B cell (primary cell): ENCODE results near the gene IL17REL. TPM values are rescaled to one million over a fixed set of nuclear protein-coding genes. Genes with fewer than 3 reads are reported as not detected.

Experiments
- ATAC-seq: fragments of 200-7000 bp; cut with Tn5 transposase; one replicate; pipeline ENCODE4 v1.10.0; 2021; ENCODE audit warnings: low read depth, mild to moderate bottlenecking, moderate number of reproducible peaks, moderate library complexity
- CTCF ChIA-PET: fragments of 350-600 bp; sonication (Branson Sonifier 250); formaldehyde crosslinking; loops from one replicate; lab custom pipeline; 2021; ENCODE audit warnings: antibody characterized with exemption, inconsistent platforms; lab: Charles Lee
- POLR2A ChIA-PET: fragments of 350-600 bp; sonication (Branson Sonifier 250); formaldehyde crosslinking; loops from one replicate; lab custom pipeline; 2021; ENCODE audit warnings: antibody characterized with exemption; lab: Charles Lee
- DNase-seq: peaks from one replicate; pipeline ENCODE4 v3.0.0; 2013
- H2AFZ ChIP-seq: 2 replicates; pipeline ENCODE4 v1.6.1; 2012; ENCODE audit warnings: mild to moderate bottlenecking, low read depth, low read length; ENCODE audit not compliant: insufficient read depth, poor library complexity, severe bottlenecking
- H3K27ac ChIP-seq, 2 donors: 1 replicate in 1 of 2; 2 replicates in 1 of 2; pipeline ENCODE4 v1.5.1; 2012 to 2013; ENCODE audit warnings: low read length in 2 of 2, mild to moderate bottlenecking in 2 of 2, moderate library complexity in 1 of 2
- H3K27me3 ChIP-seq, 4 experiments: fragments of 200-600 bp in 1 of 4; sonication (generic) in 1 of 4; replicated peaks in 1 of 4; 1 replicate in 2 of 4; 2 replicates in 2 of 4; pipeline versions ENCODE4 v1.6.1 to v1.7.0; 2013 to 2016; ENCODE audit warnings: low read length in 3 of 4, mild to moderate bottlenecking in 2 of 4, mixed read lengths in 1 of 4, moderate library complexity in 1 of 4; ENCODE audit not compliant: insufficient read depth in 4 of 4, control insufficient read depth in 3 of 4; ENCODE audit errors: control extremely low read depth in 1 of 4
- H3K36me3 ChIP-seq, 2 experiments: replicated peaks in 1 of 2; 1 replicate in 1 of 2; 2 replicates in 1 of 2; pipeline versions ENCODE4 v1.6.1 to v1.7.1; 2013; ENCODE audit warnings: low read length in 1 of 2; ENCODE audit not compliant: insufficient read depth in 2 of 2, control insufficient read depth in 1 of 2; ENCODE audit errors: control extremely low read depth in 1 of 2, extremely low read depth in 1 of 2
- H3K4me1 ChIP-seq, 2 donors: fragments of 200-600 bp in 1 of 2; sonication (generic) in 1 of 2; 1 replicate in 1 of 2; 2 replicates in 1 of 2; pipeline versions ENCODE4 v1.5.1 to v1.6.1; 2013 to 2017; ENCODE audit warnings: low read length in 2 of 2; ENCODE audit not compliant: control insufficient read depth in 2 of 2, insufficient read depth in 2 of 2
- H3K4me2 ChIP-seq: replicated peaks from 2 replicates; pipeline ENCODE3; 2012; ENCODE audit warnings: mild to moderate bottlenecking, low read depth, low read length; ENCODE audit not compliant: poor library complexity, severe bottlenecking
- H3K4me3 ChIP-seq, 5 experiments: fragments of 200-600 bp in 1 of 5; sonication (generic) in 1 of 5; 1 replicate in 3 of 5; 2 replicates in 2 of 5; pipeline versions ENCODE4 v1.5.1 to v1.7.0; 2011 to 2016; ENCODE audit warnings: low read length in 4 of 5, mild to moderate bottlenecking in 4 of 5, low read depth in 2 of 5, control low read depth in 1 of 5, moderate library complexity in 1 of 5; ENCODE audit not compliant: insufficient read depth in 1 of 5; ENCODE audit errors: control extremely low read depth in 1 of 5, extremely low read depth in 1 of 5
- H3K79me2 ChIP-seq: fragments of 200-600 bp; sonication (generic); one replicate; pipeline ENCODE4 v1.6.0; 2016; ENCODE audit warnings: low read length; ENCODE audit not compliant: control insufficient read depth, insufficient read depth
- H3K9ac ChIP-seq: fragments of 200-600 bp; sonication (generic); 2 replicates; pipeline ENCODE4 v1.6.1; 2017; ENCODE audit warnings: mild to moderate bottlenecking, low read length, moderate library complexity
- H3K9me3 ChIP-seq, 3 donors: one replicate each; pipeline versions ENCODE4 v1.6.1 to v1.7.1; 2013; ENCODE audit warnings: low read length in 2 of 3; ENCODE audit not compliant: control insufficient read depth in 2 of 3, insufficient read depth in 1 of 3; ENCODE audit errors: control extremely low read depth in 1 of 3
- H4K20me1 ChIP-seq: 2 replicates; pipeline ENCODE4 v1.6.0; 2012; ENCODE audit warnings: mild to moderate bottlenecking, low read length; ENCODE audit not compliant: insufficient read depth, control insufficient read depth, poor library complexity, severe bottlenecking
- H3K27ac Mint-ChIP-seq: one replicate; pipeline ENCODE4 v1.8.0; 2021; ENCODE audit warnings: mixed read lengths
- H3K27me3 Mint-ChIP-seq: one replicate; pipeline ENCODE4 v1.8.0; 2021; ENCODE audit warnings: mixed read lengths
- H3K4me1 Mint-ChIP-seq: one replicate; pipeline ENCODE4 v1.8.0; 2021; ENCODE audit warnings: mixed read lengths
- H3K4me3 Mint-ChIP-seq: one replicate; pipeline ENCODE4 v1.8.0; 2021; ENCODE audit warnings: mixed read lengths
- H3K9me3 Mint-ChIP-seq: one replicate; pipeline ENCODE4 v1.8.0; 2022; ENCODE audit warnings: mixed read lengths; ENCODE audit not compliant: insufficient read depth
- EZH2 ChIP-seq: IDR thresholded peaks from 2 replicates; pipeline ENCODE4 v1.6.1; 2012; ENCODE audit warnings: borderline replicate concordance, low read depth, mild to moderate bottlenecking, moderate library complexity, low read length; ENCODE audit not compliant: insufficient read depth, poor library complexity, severe bottlenecking
- WGBS: methylation state at CpG from one replicate; pipeline ENCODE4 v1.1.5; 2013; ENCODE audit warnings: missing lambda C conversion rate; ENCODE audit not compliant: insufficient coverage; 5-methylcytosine and 5-hydroxymethylcytosine counted together
- intact Hi-C: fragments of 100-400 bp; cut with micrococcal nuclease; formaldehyde crosslinking; loops from one replicate; pipeline ENCODE4 v1.10.0; 2022
- polyA plus RNA-seq: library from polyadenylated mRNA; depleted of rRNA; stranded (reverse); fragments of >200 nt; gene quantifications from 2 replicates; pipeline ENCODE4 v1.2.3, GENCODE V29; 2012
- total RNA-seq, 2 donors: library from RNA; stranded (reverse); fragments of 120-200 nt in 1 of 2; gene quantifications; 1 replicate in 1 of 2; 2 replicates in 1 of 2; pipeline versions ENCODE4 v1.2.3 to v1.2.4, GENCODE V29; 2013 to 2022
- TF ChIP-seq, protein P1 (sequence below): fragments of 200-600 bp; IDR thresholded peaks from one replicate; pipeline ENCODE4 v1.8.0; 2022; ENCODE audit warnings: antibody characterized with exemption, mild to moderate bottlenecking

IL17REL gene
- total and polyA plus RNA-seq, 2 donors (not counting 1 experiment from before 2014, with no cell fraction given): 0.09 to 0.10 TPM

DNA sequence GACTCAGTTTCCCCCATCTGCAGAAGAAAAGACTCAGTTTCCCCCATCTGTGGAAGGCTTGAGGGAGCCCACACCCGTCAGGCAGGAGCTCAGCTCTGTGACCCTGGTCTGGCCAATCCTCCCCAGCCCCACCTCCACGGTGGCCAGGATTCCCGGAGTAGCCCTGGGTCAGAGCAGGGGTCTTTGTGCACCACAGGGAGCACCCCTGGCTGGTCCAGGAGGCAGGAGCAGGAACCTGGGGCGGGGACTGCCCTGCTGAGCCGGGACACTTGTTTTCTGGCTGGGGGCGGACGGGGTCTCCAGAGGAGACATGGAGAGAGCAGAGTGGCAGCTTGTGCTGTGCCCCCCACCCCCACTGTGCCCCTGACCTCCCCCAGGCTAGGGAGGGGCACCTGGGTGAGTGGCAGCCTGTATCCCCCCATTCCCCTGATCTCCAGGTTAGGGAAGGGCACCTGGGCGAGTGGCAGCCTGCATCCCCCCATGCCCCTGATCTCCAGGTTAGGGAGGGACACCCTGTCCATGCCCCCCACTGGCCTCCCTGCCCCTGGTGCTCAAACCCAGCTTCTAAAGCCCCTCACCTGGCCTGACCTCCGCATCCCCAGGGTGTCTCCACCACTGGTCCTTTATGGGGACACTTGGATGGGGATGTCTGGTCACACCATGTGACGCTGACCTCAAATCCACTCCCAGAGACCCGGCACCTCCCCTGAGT is 18.8 kb downstream of the IL17REL start:
- no peak for TF ChIP-seq EZH2
- TF ChIP-seq, protein P1, sequence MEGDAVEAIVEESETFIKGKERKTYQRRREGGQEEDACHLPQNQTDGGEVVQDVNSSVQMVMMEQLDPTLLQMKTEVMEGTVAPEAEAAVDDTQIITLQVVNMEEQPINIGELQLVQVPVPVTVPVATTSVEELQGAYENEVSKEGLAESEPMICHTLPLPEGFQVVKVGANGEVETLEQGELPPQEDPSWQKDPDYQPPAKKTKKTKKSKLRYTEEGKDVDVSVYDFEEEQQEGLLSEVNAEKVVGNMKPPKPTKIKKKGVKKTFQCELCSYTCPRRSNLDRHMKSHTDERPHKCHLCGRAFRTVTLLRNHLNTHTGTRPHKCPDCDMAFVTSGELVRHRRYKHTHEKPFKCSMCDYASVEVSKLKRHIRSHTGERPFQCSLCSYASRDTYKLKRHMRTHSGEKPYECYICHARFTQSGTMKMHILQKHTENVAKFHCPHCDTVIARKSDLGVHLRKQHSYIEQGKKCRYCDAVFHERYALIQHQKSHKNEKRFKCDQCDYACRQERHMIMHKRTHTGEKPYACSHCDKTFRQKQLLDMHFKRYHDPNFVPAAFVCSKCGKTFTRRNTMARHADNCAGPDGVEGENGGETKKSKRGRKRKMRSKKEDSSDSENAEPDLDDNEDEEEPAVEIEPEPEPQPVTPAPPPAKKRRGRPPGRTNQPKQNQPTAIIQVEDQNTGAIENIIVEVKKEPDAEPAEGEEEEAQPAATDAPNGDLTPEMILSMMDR: peak; percentile 49
- Histone ChIP-seq H4K20me1 (no peaks in the 10 kb centered on the region), H3K79me2 (no peaks in the 10 kb centered on the region), H3K9ac (no peak overlapping the region), H3K4me3 (no peak overlapping the region), H3K9me3 (peaks cover 1 to 14% (median 9%) of the 10 kb centered on the region in 3 donors), H3K4me2 (peak overlapping the region; percentile 75), H3K36me3 (no peaks in the 10 kb centered on the region), H3K27ac (no peak overlapping the region), H2AFZ (peak overlapping the region; percentile 69), H3K27me3 (peaks cover 0 to 2% (median 0%) of the 10 kb centered on the region in 4 experiments), H3K4me1 (peaks cover 11 to 24% of the 10 kb centered on the region in 2 donors)
- WGBS: 78% methylated on average over 9 of the region's 11 CpGs
- ATAC-seq (no peak), DNase-seq (peak; percentile 17)
- Mint-ChIP-seq H3K4me3 (no peak overlapping the region), H3K9me3 (peaks cover 5% of the 10 kb centered on the region), H3K4me1 (peaks cover 20% of the 10 kb centered on the region), H3K27me3 (peaks cover 6% of the 10 kb centered on the region), H3K27ac (peak overlapping the region; percentile 82)
- ChIA-PET CTCF (interaction anchor here (1.1 to 5.6 kb wide), 14 partner anchors 8 to 63 kb away, joined by 3 to 68 read pairs (median 6); partner anchors contain the start of gene PIM3), POLR2A (interaction anchor here (1.1 to 2.8 kb wide), 5 partner anchors 27 to 63 kb away, joined by 4 to 16 read pairs (median 5); no protein-coding TSS in a partner anchor)
- intact Hi-C loops: loop anchor here (1.0 to 2.0 kb wide), 2 partner anchors 37 to 63 kb away; no protein-coding TSS in a partner anchor
